Esophagus (tissue), 2 donors: ENCODE measurements around the gene HEATR5A. TPM values are rescaled to one million over a fixed set of nuclear protein-coding genes. Genes with fewer than 3 reads are reported as not detected.
"Not testable (repeated sequence)": the region's sequence is repeated elsewhere in the genome, so short reads cannot be mapped to it uniquely, and the experiment has no call there.

Source experiments
- H3K27ac ChIP-seq, 2 donors: one replicate each; pipeline ENCODE4 v1.5.1; 2013; ENCODE audit warnings: low read depth in 2 of 2, mild to moderate bottlenecking in 2 of 2, inconsistent platforms in 1 of 2, low read length in 1 of 2, moderate library complexity in 1 of 2
- H3K27me3 ChIP-seq, 2 donors: one replicate each; pipeline ENCODE4 v1.6.1; 2013; ENCODE audit warnings: low read length in 2 of 2, control low read depth in 1 of 2, mild to moderate bottlenecking in 1 of 2; ENCODE audit not compliant: insufficient read depth in 2 of 2, control insufficient read depth in 1 of 2
- H3K36me3 ChIP-seq, 2 donors: one replicate each; pipeline ENCODE4 v1.6.1; 2013; ENCODE audit warnings: low read length in 1 of 2; ENCODE audit not compliant: control insufficient read depth in 2 of 2, insufficient read depth in 2 of 2
- H3K4me1 ChIP-seq, 2 donors: one replicate each; pipeline ENCODE4 v1.6.1; 2013; ENCODE audit warnings: low read length in 1 of 2; ENCODE audit not compliant: control insufficient read depth in 2 of 2, insufficient read depth in 2 of 2
- H3K4me3 ChIP-seq, 2 donors: one replicate each; pipeline ENCODE4 v1.5.1; 2013; ENCODE audit warnings: low read length in 2 of 2, mild to moderate bottlenecking in 2 of 2, low read depth in 1 of 2, moderate library complexity in 1 of 2
- H3K9me3 ChIP-seq, 2 donors: one replicate each; pipeline ENCODE4 v1.6.1; 2013; ENCODE audit warnings: mild to moderate bottlenecking in 2 of 2, low read depth in 1 of 2, low read length in 1 of 2, moderate library complexity in 1 of 2; ENCODE audit not compliant: control insufficient read depth in 2 of 2, insufficient read depth in 1 of 2
- WGBS, 2 donors: extraction: QIAGEN DNeasy Blood & Tissue Kit; methylation state at CpG; one replicate each; pipeline ENCODE4 v1.1.7; 2013; 5-methylcytosine and 5-hydroxymethylcytosine counted together
- polyA plus RNA-seq, 2 donors: library from polyadenylated mRNA; stranded (reverse); fragments of 200-250 nt; gene quantifications; one replicate each; pipeline ENCODE4 v1.2.3, GENCODE V29; 2013
- donor health status: healthy with polysubstance abuse.
- donor health status: Bipolar disorder and iron deficiency.

The HEATR5A gene
- polyA plus RNA-seq, 2 donors, result 6.2 to 8.9 TPM

GRCh38 chr14:31320922-31321766 lies 99.2 kb downstream of the HEATR5A start:
- H3K27me3 ChIP-seq, result no peaks in the 10 kb centered on the region
- H3K27ac ChIP-seq, result peak overlapping the region in 1 of 2 donors; percentile 20
- H3K4me3 ChIP-seq, result no peak overlapping the region
- H3K9me3 ChIP-seq, result no peaks in the 10 kb centered on the region
- WGBS, 2 donors, result 83 to 85% methylated on average over 14 of the region's 14 CpGs
- H3K4me1 ChIP-seq, result no peaks in the 10 kb centered on the region
- peaks cover 2 to 3% of the 10 kb centered on the region in 2 donors for H3K36me3 ChIP-seq

- H3K4me3 ChIP-seq, result no peak overlapping the region
- WGBS, 2 donors, result 85 to 86% methylated on average over 6 of the region's 6 CpGs
- H3K9me3 ChIP-seq, result no peaks in the 10 kb centered on the region
- no peaks in the 10 kb centered on the region for H3K27me3 ChIP-seq
- H3K4me1 ChIP-seq, result no peaks in the 10 kb centered on the region
- peaks cover 2 to 3% of the 10 kb centered on the region in 2 donors for H3K36me3 ChIP-seq
- no peak overlapping the region for H3K27ac ChIP-seq
Observed at GRCh38 chr14:31320216-31320615, 100.1 kb downstream of the HEATR5A start.

GRCh38 chr14:31319701-31320100 lies 100.6 kb downstream of the HEATR5A start:
- H3K9me3 ChIP-seq, result no peaks in the 10 kb centered on the region
- H3K36me3 ChIP-seq, result peaks cover 2 to 6% of the 10 kb centered on the region in 2 donors
- H3K4me1 ChIP-seq, result no peaks in the 10 kb centered on the region
- WGBS, 2 donors, result 97% methylated on average over 5 of the region's 5 CpGs
- no peak overlapping the region for H3K4me3 ChIP-seq
- H3K27me3 ChIP-seq, result no peaks in the 10 kb centered on the region
- H3K27ac ChIP-seq, result no peak overlapping the region

GRCh38 chr14:31312934-31313333 lies 107.4 kb downstream of the HEATR5A start:
- Histone ChIP-seq H3K27ac (no peak overlapping the region), H3K4me3 (no peak overlapping the region), H3K9me3 (no peaks in the 10 kb centered on the region), H3K27me3 (no peaks in the 10 kb centered on the region), H3K4me1 (no peaks in the 10 kb centered on the region), H3K36me3 (peaks cover 2 to 4% of the 10 kb centered on the region in 2 donors)
- 71 to 92% methylated on average over 1 of the region's 1 CpG for WGBS, 2 donors

- WGBS, 2 donors, result 97 to 99% methylated on average over 6 of the region's 6 CpGs
- H3K27ac ChIP-seq, H3K9me3 ChIP-seq, H3K36me3 ChIP-seq, H3K27me3 ChIP-seq, H3K4me3 ChIP-seq, H3K4me1 ChIP-seq: not testable (repeated sequence)
Observed at GRCh38 chr14:31312370-31312769, 108.0 kb downstream of the HEATR5A start.

GRCh38 chr14:31307618-31308017 lies 112.7 kb downstream of the HEATR5A start:
- no peaks in the 10 kb centered on the region for H3K27me3 ChIP-seq
- H3K4me3 ChIP-seq, result no peak overlapping the region
- no peak overlapping the region for H3K27ac ChIP-seq
- peaks cover 0 to 4% of the 10 kb centered on the region in 2 donors for H3K36me3 ChIP-seq
- H3K4me1 ChIP-seq, result no peaks in the 10 kb centered on the region
- H3K9me3 ChIP-seq, result no peaks in the 10 kb centered on the region
- 92 to 94% methylated on average over 3 of the region's 3 CpGs for WGBS, 2 donors

- H3K36me3 ChIP-seq, result peaks cover 0 to 4% of the 10 kb centered on the region in 2 donors
- H3K9me3 ChIP-seq, result no peaks in the 10 kb centered on the region
- H3K4me1 ChIP-seq, result no peaks in the 10 kb centered on the region
- no peaks in the 10 kb centered on the region for H3K27me3 ChIP-seq
- H3K27ac ChIP-seq, result no peak overlapping the region
- no peak overlapping the region for H3K4me3 ChIP-seq
Observed at GRCh38 chr14:31307198-31307597, 113.2 kb downstream of the HEATR5A start.

GRCh38 chr14:31303654-31304053 lies 116.7 kb downstream of the HEATR5A start:
- Histone ChIP-seq H3K27me3 (no peaks in the 10 kb centered on the region), H3K4me1 (no peaks in the 10 kb centered on the region), H3K4me3 (no peak overlapping the region), H3K36me3 (peaks cover 0 to 2% of the 10 kb centered on the region in 2 donors), H3K9me3 (no peaks in the 10 kb centered on the region), H3K27ac (no peak overlapping the region)
- WGBS, 2 donors, result 91 to 94% methylated on average over 5 of the region's 5 CpGs

- no peak overlapping the region for H3K4me3 ChIP-seq
- no peaks in the 10 kb centered on the region for H3K4me1 ChIP-seq
- WGBS, 2 donors, result 94 to 96% methylated on average over 3 of the region's 3 CpGs
- no peaks in the 10 kb centered on the region for H3K9me3 ChIP-seq
- H3K36me3 ChIP-seq, result peaks cover 0 to 2% of the 10 kb centered on the region in 2 donors
- no peaks in the 10 kb centered on the region for H3K27me3 ChIP-seq
- no peak overlapping the region for H3K27ac ChIP-seq
Observed at GRCh38 chr14:31300883-31301282, 119.5 kb downstream of the HEATR5A start.

GRCh38 chr14:31300296-31300695 lies 120.1 kb downstream of the HEATR5A start:
- Histone ChIP-seq H3K4me3 (no peak overlapping the region), H3K27ac (no peak overlapping the region), H3K4me1 (peaks cover 0 to under 1% of the 10 kb centered on the region in 2 donors), H3K36me3 (peaks cover 0 to 2% of the 10 kb centered on the region in 2 donors), H3K27me3 (no peaks in the 10 kb centered on the region), H3K9me3 (no peaks in the 10 kb centered on the region)
- WGBS, 2 donors, result 97% methylated on average over 7 of the region's 7 CpGs
